HepG2 (cell line): ENCODE results near the gene ZNF655. TPM values are rescaled to one million over a fixed set of nuclear protein-coding genes. Genes with fewer than 3 reads are reported as not detected.

Source experiments
- BRD4 ChIP-seq: sonication (generic); formaldehyde crosslinking; IDR thresholded peaks from 2 replicates; pipeline ENCODE4 v1.4.0; 2020; ENCODE audit warnings: missing genetic modification reagents
- CBX5 ChIP-seq: sonication (generic); formaldehyde crosslinking; IDR thresholded peaks from 2 replicates; pipeline ENCODE4 v1.4.0; 2020; ENCODE audit warnings: missing genetic modification reagents, borderline replicate concordance
- ELF3 ChIP-seq: IDR thresholded peaks from 2 replicates; pipeline ENCODE4 v1.6.1; 2016; ENCODE audit warnings: missing genetic modification reagents, missing compliant biosample characterization
- HIC2 ChIP-seq: sonication (generic); formaldehyde crosslinking; IDR thresholded peaks from 2 replicates; pipeline ENCODE4 v1.9.0; 2022; ENCODE audit warnings: low read depth, missing genetic modification reagents
- MEIS1 ChIP-seq: sonication (generic); formaldehyde crosslinking; IDR thresholded peaks from 2 replicates; pipeline ENCODE4 v1.9.0; 2021; ENCODE audit warnings: mild to moderate bottlenecking, missing genetic modification reagents, moderate library complexity, borderline replicate concordance
- PRDM10 ChIP-seq: sonication (generic); formaldehyde crosslinking; IDR thresholded peaks from 2 replicates; pipeline ENCODE4 v1.4.0; 2020; ENCODE audit warnings: low read depth, missing genetic modification reagents
- RERE ChIP-seq: IDR thresholded peaks from 2 replicates; pipeline ENCODE4 v1.6.1; 2016; ENCODE audit warnings: low read depth, missing genetic modification reagents, missing compliant biosample characterization
- SPEN ChIP-seq: sonication (generic); formaldehyde crosslinking; IDR thresholded peaks from 2 replicates; pipeline ENCODE4 v1.5.1; 2020; ENCODE audit warnings: low read depth, mild to moderate bottlenecking, missing genetic modification reagents
- TEAD3 ChIP-seq: optimal IDR thresholded peaks from 2 replicates; pipeline ENCODE3; 2016; ENCODE audit warnings: borderline replicate concordance
- TERF1 ChIP-seq: sonication (generic); formaldehyde crosslinking; IDR thresholded peaks from 2 replicates; pipeline ENCODE4 v1.8.0; 2022; ENCODE audit warnings: mild to moderate bottlenecking, missing genetic modification reagents, moderate library complexity
- TP53 ChIP-seq: sonication (generic); formaldehyde crosslinking; conservative IDR thresholded peaks from 2 replicates; pipeline ENCODE4 v1.4.0; 2020; ENCODE audit warnings: missing genetic modification reagents
- ZEB1 ChIP-seq: IDR thresholded peaks from 2 replicates; pipeline ENCODE4 v1.6.1; 2012; ENCODE audit warnings: mild to moderate bottlenecking, low read depth, inconsistent platforms; ENCODE audit not compliant: insufficient replicate concordance
- ZFP91 ChIP-seq: sonication (generic); formaldehyde crosslinking; IDR thresholded peaks from 2 replicates; pipeline ENCODE4 v1.9.0; 2022; ENCODE audit warnings: missing genetic modification reagents, mild to moderate bottlenecking, borderline replicate concordance
- polyA plus RNA-seq, 8 experiments: library from polyadenylated mRNA; depleted of rRNA in 3 of 8; stranded (reverse) in 7 of 8; unstranded in 1 of 8; fragments of >200 nt; fragmentation: Illumina TruSeq in 4 of 8; extraction: Trizol in 4 of 8; gene quantifications; 2 replicates each; pipeline versions ENCODE4 v1.2.1 to v1.2.3, GENCODE V29; 2011 to 2016; ENCODE audit warnings: low read depth in 4 of 8, missing spikeins in 1 of 8, mixed read lengths in 1 of 8; ENCODE audit not compliant: insufficient read depth in 1 of 8
- total RNA-seq, 5 experiments: library from RNA; depleted of rRNA; stranded (reverse); fragments of >200 nt; fragmentation: Illumina TruSeq; extraction: Trizol; gene quantifications; 2 replicates each; pipeline ENCODE4 v1.2.3, GENCODE V29; 2016; ENCODE audit warnings: low read depth in 1 of 5

ZNF655 gene
- total and polyA plus RNA-seq, 2 of the 13 experiments (the other 11 are each of a cell fraction or from before 2014, with no cell fraction given): 53.4 to 75.6 TPM

- TF ChIP-seq CBX5 (CRISPR knock-in tag): peak; percentile 51; the same call in 1 of the 2 replicates
- TF ChIP-seq BRD4 (CRISPR knock-in tag): no peak
- TF ChIP-seq ELF3 (CRISPR knock-in tag): peak; percentile 5; the same call in 1 of the 2 replicates
- TF ChIP-seq PRDM10 (CRISPR knock-in tag): no peak
- TF ChIP-seq RERE (CRISPR knock-in tag): peak; percentile 24; the same call in 1 of the 2 replicates
- TF ChIP-seq ZEB1: no peak
- 0 out of 2 replicates have a peak, but pooled peaks have one; percentile 33 for TF ChIP-seq HIC2 (CRISPR knock-in tag)
- no peak for TF ChIP-seq TERF1
- TF ChIP-seq ZFP91: peak; percentile 85
- TF ChIP-seq TP53: no peak
- peak; percentile 99; the same call in 1 of the 2 replicates for TF ChIP-seq SPEN (CRISPR knock-in tag)
- no peak; the same call in 1 of the 2 replicates for TF ChIP-seq MEIS1
- TF ChIP-seq TEAD3 (CRISPR knock-in tag): peak; percentile 31
Observed at GRCh38 chr7:99558306-99559174, at the start of gene ZNF655 (continued).
